Esophagus muscularis mucosa (tissue), 3 donors: Measurements from ENCODE around the gene GPT2.

Experiments
- POLR2A ChIP-seq: fragments of 450-650 bp; IDR thresholded peaks from one replicate; pipeline ENCODE4 v1.6.1; 2017; ENCODE audit warnings: antibody characterized with exemption, moderate library complexity, mild to moderate bottlenecking, low read depth
- POLR2AphosphoS5 ChIP-seq, 2 donors: sonication (generic); formaldehyde crosslinking; IDR thresholded peaks; one replicate each; pipeline ENCODE4 v1.6.1; 2017; ENCODE audit warnings: antibody characterized with exemption in 2 of 2
- TF ChIP-seq, protein P1 (sequence below), 3 experiments: fragments of 200-600 bp in 2 of 3; fragments of 450-650 bp in 1 of 3; sonication (generic) in 2 of 3; IDR thresholded peaks; one replicate each; pipeline ENCODE4 v1.5.1; 2017 to 2019; ENCODE audit warnings: antibody characterized with exemption in 3 of 3, mild to moderate bottlenecking in 2 of 3, moderate library complexity in 1 of 3

- no peak for TF ChIP-seq POLR2AphosphoS5 (IDR thresholded peaks at IDR 0.05)
- TF ChIP-seq, protein P1, sequence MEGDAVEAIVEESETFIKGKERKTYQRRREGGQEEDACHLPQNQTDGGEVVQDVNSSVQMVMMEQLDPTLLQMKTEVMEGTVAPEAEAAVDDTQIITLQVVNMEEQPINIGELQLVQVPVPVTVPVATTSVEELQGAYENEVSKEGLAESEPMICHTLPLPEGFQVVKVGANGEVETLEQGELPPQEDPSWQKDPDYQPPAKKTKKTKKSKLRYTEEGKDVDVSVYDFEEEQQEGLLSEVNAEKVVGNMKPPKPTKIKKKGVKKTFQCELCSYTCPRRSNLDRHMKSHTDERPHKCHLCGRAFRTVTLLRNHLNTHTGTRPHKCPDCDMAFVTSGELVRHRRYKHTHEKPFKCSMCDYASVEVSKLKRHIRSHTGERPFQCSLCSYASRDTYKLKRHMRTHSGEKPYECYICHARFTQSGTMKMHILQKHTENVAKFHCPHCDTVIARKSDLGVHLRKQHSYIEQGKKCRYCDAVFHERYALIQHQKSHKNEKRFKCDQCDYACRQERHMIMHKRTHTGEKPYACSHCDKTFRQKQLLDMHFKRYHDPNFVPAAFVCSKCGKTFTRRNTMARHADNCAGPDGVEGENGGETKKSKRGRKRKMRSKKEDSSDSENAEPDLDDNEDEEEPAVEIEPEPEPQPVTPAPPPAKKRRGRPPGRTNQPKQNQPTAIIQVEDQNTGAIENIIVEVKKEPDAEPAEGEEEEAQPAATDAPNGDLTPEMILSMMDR (IDR thresholded peaks at IDR 0.05), result no peak
- no peak for TF ChIP-seq POLR2A
These were observed 20.3 kb downstream of the GPT2 start for GRCh38 chr16:46904471-46904870.
